ENCODE measurements around the gene PTPRT.

The PTPRT gene

GRCh38 chr20:42272516-42272915, 917.2 kb downstream of the PTPRT start:
- no peak for DNase-seq
- no peak overlapping the region for H3K4me3 ChIP-seq (ENCODE audit: low read depth, low read length)
- no peaks in the 10 kb centered on the region for H3K36me3 ChIP-seq
- no peaks in the 10 kb centered on the region for H3K4me1 ChIP-seq
- TF ChIP-seq CTCF (IDR thresholded peaks at IDR 0.05; ENCODE audit: low read depth, low read length): no peak
- H3K27me3 ChIP-seq: no peaks in the 10 kb centered on the region
- H3K9me3 ChIP-seq: no peaks in the 10 kb centered on the region

GRCh38 chr20:42270539-42270938, 919.2 kb downstream of the PTPRT start:
- TF ChIP-seq CTCF (IDR thresholded peaks at IDR 0.05; ENCODE audit: low read depth, low read length): no peak
- no peaks in the 10 kb centered on the region for H3K4me1 ChIP-seq
- no peak overlapping the region for H3K4me3 ChIP-seq (ENCODE audit: low read depth, low read length)
- H3K27me3 ChIP-seq: no peaks in the 10 kb centered on the region
- no peaks in the 10 kb centered on the region for H3K36me3 ChIP-seq
- H3K9me3 ChIP-seq: no peaks in the 10 kb centered on the region
- no peak for DNase-seq

GRCh38 chr20:42267793-42268384, 921.8 kb downstream of the PTPRT start:
- H3K4me1 ChIP-seq: no peaks in the 10 kb centered on the region
- no peak overlapping the region for H3K4me3 ChIP-seq (ENCODE audit: low read depth, low read length)
- TF ChIP-seq CTCF (IDR thresholded peaks at IDR 0.05; ENCODE audit: low read depth, low read length): no peak
- DNase-seq: no peak
- no peaks in the 10 kb centered on the region for H3K27me3 ChIP-seq
- H3K36me3 ChIP-seq: no peaks in the 10 kb centered on the region
- H3K9me3 ChIP-seq: no peaks in the 10 kb centered on the region

GRCh38 chr20:42261766-42262270, 927.9 kb downstream of the PTPRT start:
- Histone ChIP-seq H3K9me3 (no peaks in the 10 kb centered on the region), H3K4me3 (ENCODE audit: low read depth, low read length) (no peak overlapping the region), H3K27me3 (0 out of 2 replicates have a peak, but pooled peaks cover 4% of the 10 kb centered on the region), H3K36me3 (no peaks in the 10 kb centered on the region), H3K4me1 (no peaks in the 10 kb centered on the region)
- TF ChIP-seq CTCF (IDR thresholded peaks at IDR 0.05; ENCODE audit: low read depth, low read length): no peak
- no peak for DNase-seq

GRCh38 chr20:42260184-42260583, 929.5 kb downstream of the PTPRT start:
- Histone ChIP-seq H3K4me3 (ENCODE audit: low read depth, low read length) (no peak overlapping the region), H3K27me3 (0 out of 2 replicates have a peak, but pooled peaks cover 4% of the 10 kb centered on the region), H3K36me3 (no peaks in the 10 kb centered on the region), H3K4me1 (no peaks in the 10 kb centered on the region), H3K9me3 (no peaks in the 10 kb centered on the region)
- DNase-seq: no peak
- TF ChIP-seq CTCF (IDR thresholded peaks at IDR 0.05; ENCODE audit: low read depth, low read length): no peak

GRCh38 chr20:42259389-42259788, 930.3 kb downstream of the PTPRT start:
- no peaks in the 10 kb centered on the region for H3K4me1 ChIP-seq
- H3K9me3 ChIP-seq: no peaks in the 10 kb centered on the region
- no peak for DNase-seq
- no peaks in the 10 kb centered on the region for H3K36me3 ChIP-seq
- no peak for TF ChIP-seq CTCF (IDR thresholded peaks at IDR 0.05; ENCODE audit: low read depth, low read length)
- 0 out of 2 replicates have a peak, but pooled peaks cover 4% of the 10 kb centered on the region for H3K27me3 ChIP-seq
- H3K4me3 ChIP-seq (ENCODE audit: low read depth, low read length): no peak overlapping the region
